ENCODE measurements around the gene MAPK8IP1. TPM values are rescaled to one million over a fixed set of nuclear protein-coding genes. Genes with fewer than 3 reads are reported as not detected.

The MAPK8IP1 gene
- total RNA-seq, 1 experiment from 2014 or later, result 3.0 TPM

GRCh38 chr11:45942381-45942780 lies 56.9 kb downstream of the MAPK8IP1 start:
- DNase-seq (ENCODE audit: low read depth), result no peak

GRCh38 chr11:45945397-45945999 lies 60.0 kb downstream of the MAPK8IP1 start:
- no peak for DNase-seq (ENCODE audit: low read depth)

GRCh38 chr11:45947885-45948284 lies 62.4 kb downstream of the MAPK8IP1 start:
- no peak for DNase-seq (ENCODE audit: low read depth)

GRCh38 chr11:45948356-45948755 lies 62.9 kb downstream of the MAPK8IP1 start:
- no peak for DNase-seq (ENCODE audit: low read depth)

- DNase-seq (ENCODE audit: low read depth), result no peak
Measured at GRCh38 chr11:45949992-45950407, 64.5 kb downstream of the MAPK8IP1 start.

Other genes with a start within 250 kb of the MAPK8IP1 start
- 0.20 and 0.36 TPM in 2 replicates for gene CHST1, start 220.0 kb upstream of the MAPK8IP1 start, total RNA-seq (2014; rRNA removed; shearing (Covaris generic))
- 4.8 and 5.2 TPM in 2 replicates for gene SLC35C1, start 80.5 kb upstream of the MAPK8IP1 start, total RNA-seq (2014; rRNA removed; shearing (Covaris generic))
- gene CRY2, start 38.2 kb upstream of the MAPK8IP1 start, total RNA-seq (2014; rRNA removed; shearing (Covaris generic)), result 5.0 and 6.4 TPM in 2 replicates
- gene FREY1, start 21.6 kb downstream of the MAPK8IP1 start, total RNA-seq (2014; rRNA removed; shearing (Covaris generic)), result not detected in 2 replicates
- 17.3 and 17.4 TPM in 2 replicates for gene PEX16, start 32.2 kb downstream of the MAPK8IP1 start, total RNA-seq (2014; rRNA removed; shearing (Covaris generic))
- 0.12 TPM in 1 of 2 replicates, not detected in the other for gene LARGE2, start 37.0 kb downstream of the MAPK8IP1 start, total RNA-seq (2014; rRNA removed; shearing (Covaris generic))
- gene PHF21A, start 235.8 kb downstream of the MAPK8IP1 start, total RNA-seq (2014; rRNA removed; shearing (Covaris generic)), result 6.4 and 10.5 TPM in 2 replicates